ENCODE measurements around the gene LYL1.

The LYL1 gene

GRCh38 chr19:13127811-13128575, 25.3 kb upstream of the LYL1 start:
- Histone ChIP-seq H3K36me3 (ENCODE audit: control insufficient read depth, low read length) (peaks cover 26% of the 10 kb centered on the region), H3K4me3 (ENCODE audit: low read length) (no peak overlapping the region), H3K4me2 (ENCODE audit: low read length) (no peak overlapping the region), H4K20me1 (ENCODE audit: control insufficient read depth, insufficient read depth, low read depth, low read length) (peaks cover 13% of the 10 kb centered on the region), H3K27ac (ENCODE audit: low read depth, low read length) (no peak overlapping the region), H3K27me3 (ENCODE audit: control insufficient read depth, low read length) (no peaks in the 10 kb centered on the region), H3F3A (ENCODE audit: control insufficient read depth, insufficient read depth) (no peaks in the 10 kb centered on the region), H3K4me1 (ENCODE audit: control insufficient read depth, low read length) (no peaks in the 10 kb centered on the region), H3K9me3 (ENCODE audit: control insufficient read depth, insufficient read depth, low read length) (no peaks in the 10 kb centered on the region), H3K79me2 (ENCODE audit: control insufficient read depth, low read length) (peaks cover 96% of the 10 kb centered on the region), H3K9me2 (replicated peaks; ENCODE audit: control insufficient read depth, low read length) (no peaks in the 10 kb centered on the region)
- TF ChIP-seq, protein P1, sequence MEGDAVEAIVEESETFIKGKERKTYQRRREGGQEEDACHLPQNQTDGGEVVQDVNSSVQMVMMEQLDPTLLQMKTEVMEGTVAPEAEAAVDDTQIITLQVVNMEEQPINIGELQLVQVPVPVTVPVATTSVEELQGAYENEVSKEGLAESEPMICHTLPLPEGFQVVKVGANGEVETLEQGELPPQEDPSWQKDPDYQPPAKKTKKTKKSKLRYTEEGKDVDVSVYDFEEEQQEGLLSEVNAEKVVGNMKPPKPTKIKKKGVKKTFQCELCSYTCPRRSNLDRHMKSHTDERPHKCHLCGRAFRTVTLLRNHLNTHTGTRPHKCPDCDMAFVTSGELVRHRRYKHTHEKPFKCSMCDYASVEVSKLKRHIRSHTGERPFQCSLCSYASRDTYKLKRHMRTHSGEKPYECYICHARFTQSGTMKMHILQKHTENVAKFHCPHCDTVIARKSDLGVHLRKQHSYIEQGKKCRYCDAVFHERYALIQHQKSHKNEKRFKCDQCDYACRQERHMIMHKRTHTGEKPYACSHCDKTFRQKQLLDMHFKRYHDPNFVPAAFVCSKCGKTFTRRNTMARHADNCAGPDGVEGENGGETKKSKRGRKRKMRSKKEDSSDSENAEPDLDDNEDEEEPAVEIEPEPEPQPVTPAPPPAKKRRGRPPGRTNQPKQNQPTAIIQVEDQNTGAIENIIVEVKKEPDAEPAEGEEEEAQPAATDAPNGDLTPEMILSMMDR (IDR thresholded peaks at IDR 0.05; ENCODE audit: low read depth, low read length, poor library complexity, severe bottlenecking): no peak
- no peak for TF ChIP-seq EZH2phosphoT487 (IDR thresholded peaks at IDR 0.05; ENCODE audit: borderline replicate concordance, low read length)

DNA sequence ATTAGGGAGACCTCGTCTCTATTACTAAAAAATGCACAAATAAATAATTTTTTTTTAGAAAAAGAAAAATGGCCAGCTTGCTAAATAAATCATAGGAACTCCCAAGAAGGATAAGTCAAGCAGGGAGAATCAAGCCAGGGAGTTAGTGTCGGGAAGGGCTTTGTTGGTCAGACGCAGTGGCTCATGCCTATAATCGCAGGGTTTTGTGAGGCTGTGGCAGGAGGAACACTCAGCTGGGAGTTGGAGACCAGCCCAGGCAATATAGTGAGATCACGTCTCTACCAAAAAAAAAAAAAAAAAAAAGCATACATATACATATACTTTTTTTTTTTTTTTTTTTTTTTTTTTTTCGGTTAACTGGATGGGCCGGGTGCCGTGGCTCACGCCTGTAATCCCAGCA, 24.4 kb upstream of the LYL1 start:
- Histone ChIP-seq H3K9me2 (replicated peaks; ENCODE audit: control insufficient read depth, low read length) (no peaks in the 10 kb centered on the region), H3K79me2 (ENCODE audit: control insufficient read depth, low read length) (peaks cover 96% of the 10 kb centered on the region), H3K27ac (ENCODE audit: low read depth, low read length) (no peak overlapping the region), H3K27me3 (ENCODE audit: control insufficient read depth, low read length) (no peaks in the 10 kb centered on the region), H3K4me1 (ENCODE audit: control insufficient read depth, low read length) (no peaks in the 10 kb centered on the region), H3K36me3 (ENCODE audit: control insufficient read depth, low read length) (peaks cover 24% of the 10 kb centered on the region), H3F3A (ENCODE audit: control insufficient read depth, insufficient read depth) (no peaks in the 10 kb centered on the region), H3K4me3 (ENCODE audit: low read length) (no peak overlapping the region), H3K9me3 (ENCODE audit: control insufficient read depth, insufficient read depth, low read length) (no peaks in the 10 kb centered on the region), H3K4me2 (ENCODE audit: low read length) (no peak overlapping the region), H4K20me1 (ENCODE audit: control insufficient read depth, insufficient read depth, low read depth, low read length) (peaks cover 18% of the 10 kb centered on the region)
- TF ChIP-seq EZH2phosphoT487 (IDR thresholded peaks at IDR 0.05; ENCODE audit: borderline replicate concordance, low read length): no peak
- TF ChIP-seq, protein P1 (IDR thresholded peaks at IDR 0.05; ENCODE audit: low read depth, low read length, poor library complexity, severe bottlenecking): no peak

- H4K20me1 ChIP-seq (ENCODE audit: control insufficient read depth, insufficient read depth, low read depth, low read length): peaks cover 26% of the 10 kb centered on the region
- TF ChIP-seq, protein P1 (IDR thresholded peaks at IDR 0.05; ENCODE audit: low read depth, low read length, poor library complexity, severe bottlenecking): no peak
- no peak for TF ChIP-seq EZH2phosphoT487 (IDR thresholded peaks at IDR 0.05; ENCODE audit: borderline replicate concordance, low read length)
- H3K27ac ChIP-seq (ENCODE audit: low read depth, low read length): no peak overlapping the region
- H3K27me3 ChIP-seq (ENCODE audit: control insufficient read depth, low read length): no peaks in the 10 kb centered on the region
- no peaks in the 10 kb centered on the region for H3F3A ChIP-seq (ENCODE audit: control insufficient read depth, insufficient read depth)
- H3K4me2 ChIP-seq (ENCODE audit: low read length): no peak overlapping the region
- H3K9me3 ChIP-seq (ENCODE audit: control insufficient read depth, insufficient read depth, low read length): no peaks in the 10 kb centered on the region
- peaks cover 97% of the 10 kb centered on the region for H3K79me2 ChIP-seq (ENCODE audit: control insufficient read depth, low read length)
- no peak overlapping the region for H3K4me3 ChIP-seq (ENCODE audit: low read length)
- H3K36me3 ChIP-seq (ENCODE audit: control insufficient read depth, low read length): peaks cover 46% of the 10 kb centered on the region
- H3K9me2 ChIP-seq (replicated peaks; ENCODE audit: control insufficient read depth, low read length): no peaks in the 10 kb centered on the region
- H3K4me1 ChIP-seq (ENCODE audit: control insufficient read depth, low read length): peaks cover 16% of the 10 kb centered on the region
Measured at GRCh38 chr19:13122980-13123957, 20.6 kb upstream of the LYL1 start.

All from DOHH2 (cell line).